Upper lobe of right lung (tissue), 1 donor: Measurements from ENCODE around the gene CRYGD. TPM values are rescaled to one million over a fixed set of nuclear protein-coding genes. Genes with fewer than 3 reads are reported as not detected.

ENCODE experiments used
- ATAC-seq: fragments of 200-7000 bp; cut with Tn5 transposase; one replicate; pipeline ENCODE4 v1.9.1; 2020; ENCODE audit warnings: mild to moderate bottlenecking, moderate library complexity
- DNase-seq: peaks from one replicate; pipeline ENCODE4 v3.0.0-alpha.2; 2020
- H3K27ac ChIP-seq: fragments of 200-600 bp; one replicate; pipeline ENCODE4 v1.8.0; 2022
- H3K27me3 ChIP-seq: fragments of 200-600 bp; one replicate; pipeline ENCODE4 v1.8.0; 2022; ENCODE audit warnings: mild to moderate bottlenecking
- H3K36me3 ChIP-seq: fragments of 200-600 bp; one replicate; pipeline ENCODE4 v1.8.0; 2022
- H3K4me1 ChIP-seq: fragments of 200-600 bp; one replicate; pipeline ENCODE4 v1.8.0; 2022
- H3K4me3 ChIP-seq: fragments of 200-600 bp; one replicate; pipeline ENCODE4 v1.8.0; 2022; ENCODE audit warnings: mild to moderate bottlenecking
- H3K9me3 ChIP-seq: fragments of 200-600 bp; one replicate; pipeline ENCODE4 v1.8.0; 2022
- intact Hi-C: fragments of 100-400 bp; cut with DNase I; formaldehyde crosslinking; loops from one replicate; pipeline ENCODE4 v1.11.0; 2022
- total RNA-seq: library from RNA; stranded (reverse); fragmentation: NEBNext Ultra II Directional; extraction: Animal tissue kit (Norgen Biotek cat#: 25700); gene quantifications from one replicate; pipeline ENCODE4 v1.2.1, GENCODE V29; 2021
- TF ChIP-seq, protein P1 (sequence below): fragments of 200-600 bp; IDR thresholded peaks from one replicate; pipeline ENCODE4 v1.8.0; 2022; ENCODE audit warnings: antibody characterized with exemption
- donor health status: DM: no; HTN: yes; CAD: no; lungs with severe emphysema.

CRYGD gene
- total RNA-seq, 1 donor from 2014 or later, result not detected

GRCh38 chr2:208083807-208084206, 40.5 kb downstream of the CRYGD start:
- ATAC-seq, result no peak

GRCh38 chr2:208077276-208077675, 47.0 kb downstream of the CRYGD start:
- ATAC-seq, result no peak
- no peak for DNase-seq
- H3K4me3 ChIP-seq, result no peak overlapping the region
- intact Hi-C loops, result no loop called here
- H3K36me3 ChIP-seq, result no peaks in the 10 kb centered on the region
- TF ChIP-seq, protein P1, sequence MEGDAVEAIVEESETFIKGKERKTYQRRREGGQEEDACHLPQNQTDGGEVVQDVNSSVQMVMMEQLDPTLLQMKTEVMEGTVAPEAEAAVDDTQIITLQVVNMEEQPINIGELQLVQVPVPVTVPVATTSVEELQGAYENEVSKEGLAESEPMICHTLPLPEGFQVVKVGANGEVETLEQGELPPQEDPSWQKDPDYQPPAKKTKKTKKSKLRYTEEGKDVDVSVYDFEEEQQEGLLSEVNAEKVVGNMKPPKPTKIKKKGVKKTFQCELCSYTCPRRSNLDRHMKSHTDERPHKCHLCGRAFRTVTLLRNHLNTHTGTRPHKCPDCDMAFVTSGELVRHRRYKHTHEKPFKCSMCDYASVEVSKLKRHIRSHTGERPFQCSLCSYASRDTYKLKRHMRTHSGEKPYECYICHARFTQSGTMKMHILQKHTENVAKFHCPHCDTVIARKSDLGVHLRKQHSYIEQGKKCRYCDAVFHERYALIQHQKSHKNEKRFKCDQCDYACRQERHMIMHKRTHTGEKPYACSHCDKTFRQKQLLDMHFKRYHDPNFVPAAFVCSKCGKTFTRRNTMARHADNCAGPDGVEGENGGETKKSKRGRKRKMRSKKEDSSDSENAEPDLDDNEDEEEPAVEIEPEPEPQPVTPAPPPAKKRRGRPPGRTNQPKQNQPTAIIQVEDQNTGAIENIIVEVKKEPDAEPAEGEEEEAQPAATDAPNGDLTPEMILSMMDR, result no peak
- H3K9me3 ChIP-seq, result no peaks in the 10 kb centered on the region
- peaks cover 3% of the 10 kb centered on the region for H3K27me3 ChIP-seq
- no peaks in the 10 kb centered on the region for H3K4me1 ChIP-seq
- H3K27ac ChIP-seq, result no peak overlapping the region

More at GRCh38 chr2:208083807-208084206, 40.5 kb downstream of the CRYGD start:
- Histone ChIP-seq H3K4me3 (no peak overlapping the region), H3K4me1 (no peaks in the 10 kb centered on the region), H3K27ac (no peak overlapping the region), H3K36me3 (no peaks in the 10 kb centered on the region), H3K9me3 (no peaks in the 10 kb centered on the region), H3K27me3 (no peaks in the 10 kb centered on the region)
- intact Hi-C loops, result no loop called here
- TF ChIP-seq, protein P1, result no peak
- DNase-seq, result no peak

DNA sequence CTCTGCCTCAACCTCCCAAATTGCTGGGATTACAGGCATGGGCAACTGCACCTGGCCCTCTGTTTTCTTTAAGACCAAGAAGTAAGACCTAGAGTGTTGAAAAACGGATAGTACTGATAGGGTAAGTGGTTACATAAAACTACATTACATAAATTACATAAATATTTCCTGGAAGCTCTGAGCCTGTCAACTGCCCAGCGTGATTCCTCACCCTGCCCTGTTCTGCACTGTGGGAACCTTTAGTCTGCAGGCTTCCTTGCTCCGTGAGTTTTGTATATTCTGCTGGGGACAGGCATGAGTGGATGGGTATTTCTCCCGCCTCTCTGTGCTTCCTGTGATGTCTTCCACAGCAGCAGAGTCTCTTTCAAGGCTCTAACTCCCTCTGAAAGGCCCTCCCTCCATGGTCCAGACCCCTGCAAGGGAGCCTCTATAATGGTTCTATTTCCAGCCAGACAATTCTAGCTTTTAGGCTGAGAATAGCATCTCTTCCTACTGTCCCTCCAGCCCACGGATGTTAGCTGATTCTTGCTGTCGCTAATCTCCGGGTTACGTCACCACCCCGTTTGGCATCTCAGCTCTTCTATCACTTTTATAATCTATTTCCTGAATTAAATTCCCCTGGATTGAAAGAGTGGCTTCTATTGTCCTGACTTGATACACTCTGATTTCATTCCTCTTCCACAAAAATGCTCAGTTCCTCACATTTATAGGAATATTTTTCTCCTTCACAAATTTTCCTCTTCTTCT, 49.5 kb downstream of the CRYGD start:
- H3K4me1 ChIP-seq, result no peaks in the 10 kb centered on the region
- peaks cover 3% of the 10 kb centered on the region for H3K27me3 ChIP-seq
- DNase-seq (no peak), ATAC-seq (peak; percentile 19)
- H3K36me3 ChIP-seq, result no peaks in the 10 kb centered on the region
- intact Hi-C loops, result no loop called here
- TF ChIP-seq, protein P1, result no peak
- no peaks in the 10 kb centered on the region for H3K9me3 ChIP-seq
- no peak overlapping the region for H3K4me3 ChIP-seq
- no peak overlapping the region for H3K27ac ChIP-seq

GRCh38 chr2:208072250-208072892, 52.0 kb downstream of the CRYGD start:
- Histone ChIP-seq H3K27me3 (peaks cover 3% of the 10 kb centered on the region), H3K9me3 (no peaks in the 10 kb centered on the region), H3K4me3 (no peak overlapping the region), H3K27ac (no peak overlapping the region), H3K4me1 (no peaks in the 10 kb centered on the region), H3K36me3 (no peaks in the 10 kb centered on the region)
- DNase-seq, result no peak
- intact Hi-C loops, result no loop called here
- peak; percentile 97 for ATAC-seq
- TF ChIP-seq, protein P1, result peak; percentile 84

Other genes with a start within 250 kb of the CRYGD start
- gene PLEKHM3, start 99.0 kb downstream of the CRYGD start, total RNA-seq, result 24.5 TPM
- not detected for gene CRYGC, start 5.3 kb upstream of the CRYGD start, total RNA-seq
- not detected for gene CRYGB, start 21.6 kb upstream of the CRYGD start, total RNA-seq
- gene CRYGA, start 39.1 kb upstream of the CRYGD start, total RNA-seq, result not detected
- not detected for gene C2orf80, start 65.5 kb upstream of the CRYGD start, total RNA-seq
- gene IDH1, start 130.5 kb upstream of the CRYGD start, total RNA-seq, result 116 TPM
- gene PIKFYVE, start 141.7 kb upstream of the CRYGD start, total RNA-seq, result 32.5 TPM